Natural killer cell treated with Interleukin-12 subunit alpha and Interleukin-12 subunit beta and Interleukin-15 and Interleukin-18, amount 100 ng/mL, for 72 hours (primary cell): ENCODE measurements around the gene RXFP1. TPM values are rescaled to one million over a fixed set of nuclear protein-coding genes. Genes with fewer than 3 reads are reported as not detected.

Experiments
- ATAC-seq, 2 donors: fragments of 150-1000 bp; cut with Tn5 transposase in 1 of 2; sonication (Bioruptor Pico), chemical (Tn5 transposase) in 1 of 2; 2 replicates each; pipeline ENCODE4 v1.10.0; 2021
- DNase-seq: peaks from one replicate; pipeline ENCODE4 v3.0.0; 2022; ENCODE audit warnings: low spot score
- H3K27ac Mint-ChIP-seq, 2 donors: 1 replicate in 1 of 2; 2 replicates in 1 of 2; pipeline ENCODE4 v1.8.0; 2022; ENCODE audit warnings: mixed read lengths in 2 of 2, mild to moderate bottlenecking in 1 of 2, moderate library complexity in 1 of 2
- H3K27me3 Mint-ChIP-seq, 2 donors: 1 replicate in 1 of 2; 2 replicates in 1 of 2; pipeline ENCODE4 v1.8.0; 2022; ENCODE audit warnings: mixed read lengths in 2 of 2
- H3K36me3 Mint-ChIP-seq: one replicate; pipeline ENCODE4 v1.8.0; 2022; ENCODE audit warnings: mixed read lengths
- H3K4me1 Mint-ChIP-seq, 2 donors: 1 replicate in 1 of 2; 2 replicates in 1 of 2; pipeline ENCODE4 v1.8.0; 2022; ENCODE audit warnings: low read depth in 2 of 2, mixed read lengths in 2 of 2, mild to moderate bottlenecking in 1 of 2
- H3K4me3 Mint-ChIP-seq: one replicate; pipeline ENCODE4 v1.8.0; 2022; ENCODE audit warnings: mixed read lengths
- H3K9me3 Mint-ChIP-seq: 2 replicates; pipeline ENCODE4 v1.8.0; 2022; ENCODE audit warnings: mixed read lengths
- total RNA-seq, 2 donors: library from RNA; stranded (reverse); gene quantifications; one replicate each; pipeline ENCODE4 v1.2.3, GENCODE V29; 2022

RXFP1 gene
- total RNA-seq, 2 donors from 2014 or later: not detected

DNA sequence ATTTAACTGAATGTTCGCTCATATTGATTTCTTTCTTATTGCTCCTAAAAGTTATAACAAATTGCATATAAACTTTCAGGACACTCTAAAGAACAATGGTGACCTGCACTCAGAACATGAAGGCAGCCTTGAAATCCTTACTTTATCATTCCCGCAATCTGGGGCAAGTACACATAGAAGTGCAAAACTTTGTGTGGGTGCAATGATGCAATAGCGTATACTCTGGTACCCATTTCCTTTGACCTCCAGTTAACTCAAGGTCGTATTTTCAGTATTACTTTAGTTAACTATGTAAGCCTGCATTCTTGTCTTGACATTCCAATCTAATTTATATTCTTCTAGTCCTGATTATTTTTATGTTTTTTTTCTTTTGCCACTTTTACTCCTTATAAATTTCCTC is 85.3 kb downstream of the RXFP1 start:
- DNase-seq (no peak), ATAC-seq (no peak)
- no peaks in the 10 kb centered on the region for H3K36me3 Mint-ChIP-seq
- peaks cover 9 to 22% of the 10 kb centered on the region in 2 donors for H3K27me3 Mint-ChIP-seq
- no peak overlapping the region for H3K27ac Mint-ChIP-seq
- H3K4me1 Mint-ChIP-seq: no peaks in the 10 kb centered on the region
- no peak overlapping the region for H3K4me3 Mint-ChIP-seq
- H3K9me3 Mint-ChIP-seq: no peaks in the 10 kb centered on the region

DNA sequence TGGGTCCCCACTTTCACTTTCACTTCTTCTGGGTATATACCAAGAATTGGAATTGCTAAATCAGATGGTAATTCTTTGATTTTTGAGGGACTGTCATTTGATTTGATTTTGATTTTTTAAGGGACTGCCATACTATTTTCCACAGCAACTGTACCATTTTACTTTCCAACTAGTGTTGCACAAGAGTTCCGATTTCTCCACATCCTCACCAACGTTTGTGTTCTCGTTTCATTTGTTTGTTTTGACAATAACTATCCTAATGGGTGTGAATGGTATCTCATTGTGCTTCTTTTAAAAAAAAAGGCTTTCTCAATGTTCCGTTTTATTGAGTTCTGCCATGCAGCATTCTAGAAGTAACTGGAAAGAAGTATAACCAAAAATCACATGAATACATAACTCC is 87.4 kb downstream of the RXFP1 start:
- DNase-seq: no peak
- no peak overlapping the region for H3K27ac Mint-ChIP-seq
- H3K4me3 Mint-ChIP-seq: no peak overlapping the region
- H3K4me1 Mint-ChIP-seq: no peaks in the 10 kb centered on the region
- peaks cover 9 to 30% of the 10 kb centered on the region in 2 donors for H3K27me3 Mint-ChIP-seq
- no peak for ATAC-seq
- no peaks in the 10 kb centered on the region for H3K9me3 Mint-ChIP-seq
- H3K36me3 Mint-ChIP-seq: no peaks in the 10 kb centered on the region

DNA sequence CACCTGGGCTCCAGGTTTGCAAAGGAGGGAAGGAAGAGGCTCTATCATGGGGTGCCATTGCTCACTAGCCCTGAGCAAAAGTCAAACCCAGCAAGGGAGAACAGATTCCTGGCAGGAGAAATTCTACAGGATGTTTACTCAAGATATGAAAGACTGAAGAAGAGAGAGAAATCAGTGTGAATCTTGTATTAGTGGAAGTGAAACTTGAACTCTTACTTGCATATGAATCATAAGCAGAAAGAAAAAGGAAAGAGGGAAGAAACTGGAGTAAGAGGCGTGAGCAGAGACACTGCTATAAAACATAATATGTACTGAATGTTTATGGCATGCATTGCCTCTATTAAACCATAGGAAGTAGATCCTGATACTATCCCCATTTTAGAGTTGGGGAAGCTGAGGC is 89.1 kb downstream of the RXFP1 start:
- H3K27me3 Mint-ChIP-seq: peaks cover 11 to 32% of the 10 kb centered on the region in 2 donors
- ATAC-seq (no peak), DNase-seq (no peak)
- no peak overlapping the region for H3K27ac Mint-ChIP-seq
- no peaks in the 10 kb centered on the region for H3K36me3 Mint-ChIP-seq
- H3K4me1 Mint-ChIP-seq: no peaks in the 10 kb centered on the region
- H3K9me3 Mint-ChIP-seq: no peaks in the 10 kb centered on the region
- no peak overlapping the region for H3K4me3 Mint-ChIP-seq

DNA sequence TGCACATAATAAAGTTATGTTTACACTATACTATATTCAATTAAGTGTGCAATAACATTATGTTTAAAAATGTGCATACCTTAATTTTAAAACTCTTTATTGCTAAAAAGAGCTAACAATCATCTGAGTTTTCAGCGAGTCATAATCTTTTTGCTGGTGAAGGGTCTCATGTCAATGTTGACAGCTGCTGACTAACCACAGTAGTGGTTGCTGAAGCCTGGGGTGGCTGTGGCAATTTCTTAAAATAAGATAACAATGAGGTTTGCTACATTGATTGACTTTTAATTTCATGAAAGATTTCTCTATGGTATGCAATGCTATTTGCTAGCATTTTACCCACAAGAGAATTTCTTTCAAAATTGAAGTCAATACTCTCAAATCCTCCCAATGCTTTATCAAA is 91.4 kb downstream of the RXFP1 start:
- H3K4me1 Mint-ChIP-seq: no peaks in the 10 kb centered on the region
- H3K27me3 Mint-ChIP-seq: peaks cover 9 to 32% of the 10 kb centered on the region in 2 donors
- DNase-seq (no peak), ATAC-seq (no peak)
- H3K36me3 Mint-ChIP-seq: no peaks in the 10 kb centered on the region
- H3K9me3 Mint-ChIP-seq: no peaks in the 10 kb centered on the region
- H3K4me3 Mint-ChIP-seq: no peak overlapping the region
- H3K27ac Mint-ChIP-seq: no peak overlapping the region

DNA sequence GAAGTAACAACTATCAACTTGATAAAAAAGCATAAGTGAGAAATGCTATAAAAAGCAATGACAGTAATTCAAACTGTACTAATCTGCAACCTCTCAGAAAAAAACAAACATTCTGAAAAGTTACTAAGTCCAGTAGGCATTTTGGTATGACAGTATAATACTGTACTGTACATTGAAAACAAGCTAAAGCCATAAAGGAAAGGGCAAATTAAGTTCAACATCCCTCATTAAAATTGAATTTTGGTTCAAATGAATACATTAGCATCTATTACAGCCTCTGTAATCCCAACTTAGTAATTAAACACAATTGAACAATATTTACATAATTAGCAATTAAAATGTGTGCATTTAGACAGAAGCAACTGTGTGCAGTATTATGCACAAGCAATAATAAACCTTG is 96.3 kb downstream of the RXFP1 start:
- Mint-ChIP-seq H3K27ac (no peak overlapping the region), H3K36me3 (no peaks in the 10 kb centered on the region), H3K4me1 (no peaks in the 10 kb centered on the region), H3K9me3 (no peaks in the 10 kb centered on the region), H3K27me3 (peaks cover 9 to 50% of the 10 kb centered on the region in 2 donors), H3K4me3 (no peak overlapping the region)
- DNase-seq: no peak
- no peak for ATAC-seq

DNA sequence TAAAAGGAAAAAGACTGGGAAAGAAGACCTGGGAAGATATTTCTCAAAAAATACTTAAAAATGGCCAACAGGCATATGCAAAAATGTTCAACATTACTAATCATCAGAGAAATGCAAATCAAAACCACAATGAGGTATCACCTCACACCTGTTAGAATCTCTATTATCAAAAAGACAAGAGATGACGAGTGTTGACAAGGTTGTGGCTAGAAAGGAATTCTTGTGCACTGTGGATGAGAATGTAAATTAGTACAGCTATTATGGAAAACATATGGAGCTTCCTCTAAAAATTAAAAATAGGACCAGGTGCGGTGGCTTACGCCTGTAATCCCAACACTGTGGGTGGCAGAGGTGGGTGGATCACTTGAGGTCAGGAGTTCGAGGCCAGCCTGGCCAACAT is 100.0 kb downstream of the RXFP1 start:
- H3K27ac Mint-ChIP-seq: no peak overlapping the region
- H3K9me3 Mint-ChIP-seq: no peaks in the 10 kb centered on the region
- H3K4me3 Mint-ChIP-seq: no peak overlapping the region
- no peaks in the 10 kb centered on the region for H3K36me3 Mint-ChIP-seq
- DNase-seq: no peak
- H3K4me1 Mint-ChIP-seq: no peaks in the 10 kb centered on the region
- H3K27me3 Mint-ChIP-seq: peaks cover 12 to 45% of the 10 kb centered on the region in 2 donors
- ATAC-seq: no peak

DNA sequence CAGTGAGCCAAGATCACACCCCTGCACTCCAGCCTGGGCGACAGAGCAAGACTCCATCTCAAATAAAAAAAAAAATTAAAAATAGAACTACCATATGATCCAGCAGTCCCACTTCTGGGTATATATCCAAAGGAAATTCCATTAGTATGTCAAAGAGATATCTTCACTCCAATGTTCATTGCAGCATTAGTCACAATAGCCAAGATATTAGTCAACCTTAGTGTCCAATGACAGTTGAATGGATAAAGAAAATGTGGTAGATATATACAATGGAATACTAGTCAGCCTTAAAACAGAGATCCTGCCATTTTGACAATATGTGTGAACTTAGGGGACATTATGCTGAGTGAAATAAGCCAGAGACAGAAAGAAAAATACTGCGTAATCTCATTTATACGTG is 100.6 kb downstream of the RXFP1 start:
- Mint-ChIP-seq H3K4me3 (no peak overlapping the region), H3K27me3 (peaks cover 12 to 45% of the 10 kb centered on the region in 2 donors), H3K27ac (no peak overlapping the region), H3K4me1 (no peaks in the 10 kb centered on the region), H3K36me3 (no peaks in the 10 kb centered on the region), H3K9me3 (no peaks in the 10 kb centered on the region)
- DNase-seq (no peak), ATAC-seq (no peak)

DNA sequence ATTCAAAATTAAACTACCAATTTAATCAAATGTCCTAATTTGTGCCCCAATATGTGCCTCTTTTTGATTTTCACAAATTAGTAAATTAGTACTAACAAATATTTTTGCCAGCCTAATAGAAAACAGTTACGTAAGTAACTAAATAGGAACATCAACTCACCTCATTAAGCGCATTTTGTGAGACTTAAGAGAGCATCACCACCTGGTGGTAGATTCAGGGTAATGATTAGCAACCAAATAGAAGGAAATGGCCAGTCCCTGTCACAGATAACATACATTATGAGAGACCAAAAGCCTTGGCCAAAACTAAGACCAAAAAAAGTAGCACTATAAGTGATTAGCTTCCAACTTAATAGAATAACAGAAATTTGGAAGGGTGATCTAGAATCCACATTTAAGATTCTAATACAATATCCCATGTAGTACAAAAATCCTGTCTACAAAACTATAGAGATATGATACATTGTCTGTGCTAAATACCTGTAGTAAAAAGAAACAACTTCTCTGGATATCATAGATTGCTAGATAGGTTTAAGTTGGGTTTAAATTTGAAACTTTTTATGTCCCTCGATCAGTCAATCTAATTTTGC is 103.3 kb downstream of the RXFP1 start:
- no peaks in the 10 kb centered on the region for H3K9me3 Mint-ChIP-seq
- H3K36me3 Mint-ChIP-seq: no peaks in the 10 kb centered on the region
- ATAC-seq (no peak), DNase-seq (no peak)
- H3K27me3 Mint-ChIP-seq: peaks cover 12 to 31% of the 10 kb centered on the region in 2 donors
- no peak overlapping the region for H3K27ac Mint-ChIP-seq
- no peaks in the 10 kb centered on the region for H3K4me1 Mint-ChIP-seq
- H3K4me3 Mint-ChIP-seq: no peak overlapping the region

DNA sequence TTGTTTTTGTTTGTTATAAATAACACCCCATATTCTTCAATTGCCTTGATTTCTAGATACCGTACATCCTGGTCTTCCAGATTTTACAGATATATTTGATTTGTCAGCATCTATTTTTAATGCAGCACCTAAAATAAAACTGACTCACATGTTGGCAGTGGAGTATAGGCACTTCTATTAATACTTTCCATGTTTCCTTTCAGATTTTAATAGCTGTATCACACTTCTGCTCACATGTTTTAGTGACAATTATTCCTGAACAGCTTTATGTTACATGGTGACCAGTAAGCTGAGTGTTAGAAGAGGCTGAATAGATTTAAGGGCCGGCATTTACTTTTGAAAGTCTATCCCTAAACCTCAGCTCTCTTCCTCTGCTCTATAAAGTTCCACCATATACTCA is 103.9 kb downstream of the RXFP1 start:
- Mint-ChIP-seq H3K27me3 (peaks cover 12 to 26% of the 10 kb centered on the region in 2 donors), H3K9me3 (no peaks in the 10 kb centered on the region), H3K4me3 (no peak overlapping the region), H3K4me1 (no peaks in the 10 kb centered on the region), H3K27ac (no peak overlapping the region), H3K36me3 (no peaks in the 10 kb centered on the region)
- ATAC-seq (no peak), DNase-seq (no peak)

DNA sequence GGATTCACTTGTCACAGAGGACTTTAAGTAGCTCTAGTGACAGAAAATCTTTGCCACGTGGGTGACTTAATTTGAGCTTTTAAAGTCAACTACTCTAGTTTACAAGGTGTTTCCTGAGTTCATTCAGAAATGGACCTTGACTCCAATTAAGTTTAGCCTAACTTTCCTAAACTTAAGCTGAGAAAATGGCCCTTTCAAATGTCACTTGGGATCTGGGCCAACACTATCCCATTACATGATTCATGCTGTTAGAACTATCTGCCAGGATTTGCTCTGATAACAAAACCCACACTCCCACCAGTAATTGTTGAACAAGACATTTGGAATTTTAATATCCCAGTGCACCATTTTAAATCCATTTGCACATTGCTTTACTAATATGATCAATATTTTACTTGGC is 109.2 kb downstream of the RXFP1 start:
- no peak for DNase-seq
- Mint-ChIP-seq H3K9me3 (no peaks in the 10 kb centered on the region), H3K4me1 (peaks cover 0 to 5% of the 10 kb centered on the region in 2 donors), H3K36me3 (no peaks in the 10 kb centered on the region), H3K27ac (no peak overlapping the region), H3K27me3 (peaks cover 10 to 34% of the 10 kb centered on the region in 2 donors), H3K4me3 (no peak overlapping the region)
- no peak for ATAC-seq

DNA sequence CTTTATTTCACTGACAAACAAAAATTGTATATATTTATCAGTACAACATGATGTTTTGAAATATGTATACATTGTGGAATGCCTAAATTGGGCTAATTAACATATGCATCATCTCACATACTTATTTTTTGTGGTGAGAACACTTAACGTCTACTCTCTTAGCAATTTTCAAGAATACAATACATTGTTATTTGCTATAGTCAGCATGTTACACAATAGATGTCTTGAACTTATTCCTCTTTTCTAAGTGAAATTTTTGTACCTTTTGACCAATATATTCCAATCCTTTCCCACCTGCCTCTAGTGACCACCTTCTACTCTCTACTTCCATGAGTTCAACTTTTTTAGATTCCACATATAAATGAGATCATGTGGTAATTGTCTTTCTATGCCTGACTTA is 114.9 kb downstream of the RXFP1 start:
- peaks cover 0 to 5% of the 10 kb centered on the region in 2 donors for H3K4me1 Mint-ChIP-seq
- ATAC-seq (no peak), DNase-seq (no peak)
- no peaks in the 10 kb centered on the region for H3K36me3 Mint-ChIP-seq
- H3K9me3 Mint-ChIP-seq: no peaks in the 10 kb centered on the region
- H3K4me3 Mint-ChIP-seq: no peak overlapping the region
- peaks cover 19 to 52% of the 10 kb centered on the region in 2 donors for H3K27me3 Mint-ChIP-seq
- no peak overlapping the region for H3K27ac Mint-ChIP-seq

DNA sequence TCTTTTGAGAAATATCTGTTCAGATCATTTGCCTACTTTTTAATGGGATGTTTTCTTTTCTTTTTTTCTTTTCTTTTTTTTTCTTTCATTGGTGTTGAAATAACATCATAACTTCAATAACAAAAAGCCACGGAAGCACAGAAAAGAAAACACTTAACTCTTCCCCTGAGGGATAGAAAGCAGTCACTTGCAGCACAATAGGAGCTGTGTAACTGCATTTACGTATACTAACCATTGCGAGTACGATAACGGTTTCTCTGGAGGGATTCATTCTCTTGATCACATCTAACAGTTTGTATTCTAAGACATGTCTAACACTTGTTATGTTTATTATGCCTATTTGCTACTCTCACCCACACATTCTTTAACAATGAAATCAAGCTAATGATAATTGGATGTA is 122.7 kb downstream of the RXFP1 start:
- Mint-ChIP-seq H3K27ac (no peak overlapping the region), H3K27me3 (peaks cover 17 to 48% of the 10 kb centered on the region in 2 donors), H3K4me3 (no peak overlapping the region), H3K4me1 (no peaks in the 10 kb centered on the region), H3K36me3 (no peaks in the 10 kb centered on the region), H3K9me3 (no peaks in the 10 kb centered on the region)
- ATAC-seq (no peak), DNase-seq (no peak)

DNA sequence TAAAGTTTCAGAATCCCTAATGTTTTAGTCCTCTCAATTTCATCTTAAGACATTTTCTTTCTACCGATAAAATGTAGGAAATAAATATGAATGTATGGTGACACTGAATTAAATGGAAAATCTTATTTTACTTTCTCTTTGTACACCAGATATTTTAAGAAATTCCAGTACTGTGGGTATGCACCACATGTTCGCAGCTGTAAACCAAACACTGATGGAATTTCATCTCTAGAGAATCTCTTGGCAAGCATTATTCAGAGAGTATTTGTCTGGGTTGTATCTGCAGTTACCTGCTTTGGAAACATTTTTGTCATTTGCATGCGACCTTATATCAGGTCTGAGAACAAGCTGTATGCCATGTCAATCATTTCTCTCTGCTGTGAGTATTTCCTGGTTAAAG is 123.1 kb downstream of the RXFP1 start:
- H3K27ac Mint-ChIP-seq: no peak overlapping the region
- no peaks in the 10 kb centered on the region for H3K36me3 Mint-ChIP-seq
- no peaks in the 10 kb centered on the region for H3K9me3 Mint-ChIP-seq
- ATAC-seq (no peak), DNase-seq (no peak)
- H3K27me3 Mint-ChIP-seq: peaks cover 17 to 49% of the 10 kb centered on the region in 2 donors
- H3K4me1 Mint-ChIP-seq: no peaks in the 10 kb centered on the region
- no peak overlapping the region for H3K4me3 Mint-ChIP-seq

DNA sequence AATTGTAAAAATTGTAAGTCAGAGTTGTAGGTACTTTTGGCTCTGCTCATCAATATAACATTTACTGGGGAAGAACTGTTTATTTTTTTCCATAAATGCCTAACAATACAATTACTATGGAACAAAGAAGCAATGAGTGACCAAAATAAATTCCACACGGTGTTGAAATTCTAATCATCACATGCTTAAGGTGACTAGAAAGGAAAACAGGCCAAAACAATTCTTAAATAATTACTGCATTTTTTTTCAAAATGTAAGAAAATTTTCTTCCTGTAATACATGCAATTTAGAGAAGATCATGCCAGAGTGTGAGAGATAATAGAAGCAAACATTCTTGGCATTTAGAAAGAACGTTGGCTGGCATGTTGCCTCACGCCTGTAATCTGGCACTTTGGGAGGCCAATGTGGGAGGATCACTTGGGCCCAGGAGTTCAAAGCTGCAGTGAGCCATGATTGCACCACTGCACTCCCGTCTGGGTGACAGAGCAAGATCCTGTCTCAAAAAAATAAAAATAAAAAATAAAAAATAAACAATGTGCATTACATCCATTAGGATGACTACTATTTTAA is 127.5 kb downstream of the RXFP1 start:
- H3K27me3 Mint-ChIP-seq: peaks cover 5 to 32% of the 10 kb centered on the region in 2 donors
- no peaks in the 10 kb centered on the region for H3K4me1 Mint-ChIP-seq
- H3K4me3 Mint-ChIP-seq: no peak overlapping the region
- no peak overlapping the region for H3K27ac Mint-ChIP-seq
- no peaks in the 10 kb centered on the region for H3K36me3 Mint-ChIP-seq
- ATAC-seq (no peak), DNase-seq (no peak)
- no peaks in the 10 kb centered on the region for H3K9me3 Mint-ChIP-seq

DNA sequence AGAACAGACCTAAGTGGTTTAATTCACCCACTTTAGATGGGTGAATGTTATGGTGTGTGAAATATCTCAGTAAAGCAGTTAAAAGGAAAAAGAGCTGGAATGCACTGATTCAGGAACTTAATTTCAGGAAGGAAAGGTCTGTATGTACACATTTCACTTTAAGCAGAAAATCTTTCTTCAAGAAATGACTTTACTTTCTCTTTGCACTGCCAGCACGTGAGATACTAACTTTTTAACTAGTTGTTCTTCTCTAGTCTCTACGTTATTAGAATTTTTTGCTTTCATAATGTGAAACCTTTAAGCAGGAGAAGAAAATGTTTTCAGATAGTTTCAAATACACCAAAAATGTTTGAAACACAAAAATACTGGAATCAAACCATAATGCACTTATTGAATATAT is 131.2 kb downstream of the RXFP1 start:
- Mint-ChIP-seq H3K9me3 (no peaks in the 10 kb centered on the region), H3K4me3 (peak overlapping the region; percentile 4), H3K36me3 (no peaks in the 10 kb centered on the region), H3K27ac (no peak overlapping the region), H3K27me3 (peaks cover 0 to 7% of the 10 kb centered on the region in 2 donors), H3K4me1 (no peaks in the 10 kb centered on the region)
- ATAC-seq (no peak), DNase-seq (no peak)
